ENCODE data around the gene DEAF1. TPM values are rescaled to one million over a fixed set of nuclear protein-coding genes. Genes with fewer than 3 reads are reported as not detected.

Gene DEAF1, protein sequence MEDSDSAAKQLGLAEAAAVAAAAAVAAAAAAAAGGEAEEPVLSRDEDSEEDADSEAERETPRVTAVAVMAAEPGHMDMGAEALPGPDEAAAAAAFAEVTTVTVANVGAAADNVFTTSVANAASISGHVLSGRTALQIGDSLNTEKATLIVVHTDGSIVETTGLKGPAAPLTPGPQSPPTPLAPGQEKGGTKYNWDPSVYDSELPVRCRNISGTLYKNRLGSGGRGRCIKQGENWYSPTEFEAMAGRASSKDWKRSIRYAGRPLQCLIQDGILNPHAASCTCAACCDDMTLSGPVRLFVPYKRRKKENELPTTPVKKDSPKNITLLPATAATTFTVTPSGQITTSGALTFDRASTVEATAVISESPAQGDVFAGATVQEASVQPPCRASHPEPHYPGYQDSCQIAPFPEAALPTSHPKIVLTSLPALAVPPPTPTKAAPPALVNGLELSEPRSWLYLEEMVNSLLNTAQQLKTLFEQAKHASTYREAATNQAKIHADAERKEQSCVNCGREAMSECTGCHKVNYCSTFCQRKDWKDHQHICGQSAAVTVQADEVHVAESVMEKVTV
- 16.0 and 25.5 TPM in 2 replicates for total RNA-seq

DNA sequence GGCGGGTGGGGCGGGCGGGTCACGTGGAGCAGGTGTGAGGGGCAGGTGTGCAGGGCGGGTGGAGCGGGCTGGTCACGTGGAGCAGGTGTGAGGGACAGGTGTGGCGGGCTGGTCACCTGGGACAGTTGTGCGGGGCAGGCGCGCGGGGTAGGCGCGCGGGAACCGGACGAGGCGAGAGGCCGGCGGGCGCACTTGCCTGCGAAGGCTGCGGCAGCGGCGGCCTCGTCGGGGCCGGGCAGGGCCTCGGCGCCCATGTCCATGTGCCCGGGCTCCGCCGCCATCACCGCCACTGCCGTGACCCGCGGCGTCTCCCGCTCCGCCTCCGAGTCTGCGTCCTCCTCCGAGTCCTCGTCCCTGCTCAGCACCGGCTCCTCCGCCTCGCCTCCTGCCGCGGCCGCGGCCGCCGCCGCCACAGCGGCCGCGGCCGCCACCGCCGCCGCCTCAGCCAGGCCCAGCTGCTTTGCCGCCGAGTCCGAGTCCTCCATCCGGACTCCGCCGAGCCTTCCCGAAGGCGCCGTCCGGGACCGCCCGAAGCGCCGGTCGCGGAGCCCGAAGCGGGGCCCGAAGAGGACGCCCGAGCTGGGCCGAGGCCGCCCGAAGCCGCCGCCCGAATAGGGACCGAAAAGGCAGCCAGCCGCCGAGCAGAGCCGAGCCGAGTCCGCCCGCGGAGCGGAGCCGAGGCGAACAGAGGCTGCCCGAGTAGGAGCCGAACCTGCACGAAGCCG, at the start of gene DEAF1:
DEAF1 (minus strand) TSS at position 660 of the 725 bp plus-strand sequence; CDS start at position 485, 175 bp downstream.

DNA sequence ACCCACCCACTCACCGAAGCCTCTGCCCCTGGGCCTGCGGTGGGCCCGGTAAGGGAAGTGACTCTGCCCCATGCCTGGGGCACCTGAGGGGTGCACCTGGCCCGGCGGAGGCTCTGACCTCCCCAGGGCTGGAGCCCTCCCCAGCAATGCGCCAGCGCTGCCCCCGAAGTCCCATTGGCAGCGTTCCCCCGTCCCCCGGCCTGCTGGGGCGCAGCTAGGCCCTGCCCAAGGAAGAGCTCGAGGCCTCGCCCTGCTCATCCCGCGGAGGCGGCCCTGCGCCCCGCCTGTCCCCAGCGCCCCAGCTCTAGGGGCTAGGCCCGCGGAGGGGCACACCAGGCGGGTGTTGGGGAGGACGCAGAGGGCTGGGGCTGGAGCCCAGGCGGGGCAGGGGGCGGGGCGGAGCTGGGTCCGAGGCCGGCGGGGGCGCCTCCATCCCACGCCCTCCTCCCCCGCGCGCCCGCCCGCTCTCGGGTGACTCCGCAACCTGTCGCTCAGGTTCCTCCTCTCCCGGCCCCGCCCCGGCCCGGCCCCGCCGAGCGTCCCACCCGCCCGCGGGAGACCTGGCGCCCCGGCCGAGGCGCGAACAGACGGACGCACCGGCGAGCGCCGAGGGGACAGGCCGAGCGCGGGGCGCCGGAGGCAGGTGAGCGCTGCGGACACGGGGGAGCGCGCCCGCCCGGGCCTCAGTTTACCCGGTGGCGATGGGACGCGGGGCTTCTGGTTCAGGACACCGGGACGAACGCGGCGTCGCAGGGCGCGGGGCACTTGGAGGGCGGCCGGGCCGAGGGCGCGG, 10.8 kb upstream of the DEAF1 start, which contains the start of gene EPS8L2:
EPS8L2 (plus strand) TSS at position 586 of the 793 bp plus-strand sequence. CDS start 3,177 bp downstream, outside the sequence.

DNA sequence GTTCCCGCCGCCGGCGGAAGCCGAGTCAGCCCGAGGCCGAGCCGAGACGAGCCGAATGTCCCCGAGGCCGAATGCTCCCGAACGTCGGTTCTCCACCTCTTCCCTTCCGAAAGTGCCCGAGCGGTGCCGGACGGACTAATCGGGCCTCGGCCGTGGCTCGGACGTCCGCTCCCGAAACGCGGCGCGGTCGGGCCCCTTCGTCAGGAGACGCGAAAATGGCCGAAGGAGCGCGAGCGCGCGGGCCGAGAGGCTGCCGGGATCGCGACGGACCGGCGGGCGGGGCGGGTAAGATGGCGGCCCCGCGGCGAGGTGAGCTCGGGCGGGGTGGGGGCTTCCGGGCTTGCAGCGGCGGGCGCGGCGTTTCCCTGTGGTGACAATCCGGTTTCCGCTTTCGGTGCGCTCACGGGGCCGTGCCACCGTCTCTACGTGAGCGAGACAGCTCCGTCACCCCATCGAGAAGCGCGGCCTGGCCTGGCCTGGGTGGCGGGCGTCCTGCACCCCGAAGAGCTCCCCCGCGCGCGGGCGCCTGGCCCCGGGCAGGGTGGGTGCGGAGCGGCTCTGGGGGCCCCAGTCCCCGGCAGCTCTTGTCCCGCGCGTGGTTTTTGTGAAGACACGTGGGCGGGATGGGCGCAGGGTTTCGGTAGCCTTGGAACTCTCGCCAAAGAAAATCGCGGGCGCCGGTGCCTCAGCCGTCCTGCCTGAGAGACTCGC, 671 bp upstream of the DEAF1 start, which contains the start of gene TMEM80:
TMEM80 (plus strand) TSS at position 279 of the 711 bp plus-strand sequence; CDS start at position 291, 12 bp downstream.

DNA sequence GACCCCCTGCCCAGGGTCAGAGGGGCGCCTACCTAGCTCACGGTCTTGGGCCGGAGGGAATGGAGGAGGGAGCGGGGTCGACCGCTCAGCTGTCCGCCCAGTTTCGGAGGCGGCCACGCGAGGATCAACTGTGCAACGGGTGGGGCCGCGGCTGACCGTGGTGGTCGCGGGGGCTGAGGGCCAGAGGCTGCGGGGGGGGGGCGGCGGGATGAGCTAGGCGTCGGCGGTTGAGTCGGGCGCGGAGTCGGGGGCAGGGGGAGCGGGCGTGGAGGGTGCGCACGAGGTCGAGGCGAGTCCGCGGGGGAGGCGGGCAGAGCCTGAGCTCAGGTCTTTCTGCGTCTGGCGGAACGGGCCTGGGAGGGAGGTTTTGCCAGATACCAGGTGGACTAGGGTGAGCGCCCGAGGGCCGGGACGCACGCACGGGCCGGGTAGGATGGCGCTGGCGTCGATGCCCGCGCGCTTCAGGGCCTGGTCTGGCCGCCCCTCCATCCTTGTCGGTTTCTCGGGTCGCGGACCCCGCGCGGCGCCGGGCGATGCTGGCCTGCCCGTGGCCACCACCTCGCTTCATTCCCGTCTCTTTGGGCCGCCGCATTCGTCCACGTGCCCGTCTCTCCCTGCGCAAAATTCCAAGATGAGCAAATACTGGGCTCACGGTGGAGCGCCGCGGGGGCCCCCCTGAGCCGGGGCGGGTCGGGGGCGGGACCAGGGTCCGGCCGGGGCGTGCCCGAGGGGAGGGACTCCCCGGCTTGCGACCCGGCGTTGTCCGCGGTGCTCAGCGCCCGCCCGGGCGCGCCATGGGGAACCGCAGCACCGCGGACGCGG, 58.3 kb downstream of the DEAF1 start, which contains the start of gene DRD4:
DRD4 (plus strand) TSS at position 759 of the 822 bp plus-strand sequence; CDS start at position 795, 36 bp downstream.

DNA sequence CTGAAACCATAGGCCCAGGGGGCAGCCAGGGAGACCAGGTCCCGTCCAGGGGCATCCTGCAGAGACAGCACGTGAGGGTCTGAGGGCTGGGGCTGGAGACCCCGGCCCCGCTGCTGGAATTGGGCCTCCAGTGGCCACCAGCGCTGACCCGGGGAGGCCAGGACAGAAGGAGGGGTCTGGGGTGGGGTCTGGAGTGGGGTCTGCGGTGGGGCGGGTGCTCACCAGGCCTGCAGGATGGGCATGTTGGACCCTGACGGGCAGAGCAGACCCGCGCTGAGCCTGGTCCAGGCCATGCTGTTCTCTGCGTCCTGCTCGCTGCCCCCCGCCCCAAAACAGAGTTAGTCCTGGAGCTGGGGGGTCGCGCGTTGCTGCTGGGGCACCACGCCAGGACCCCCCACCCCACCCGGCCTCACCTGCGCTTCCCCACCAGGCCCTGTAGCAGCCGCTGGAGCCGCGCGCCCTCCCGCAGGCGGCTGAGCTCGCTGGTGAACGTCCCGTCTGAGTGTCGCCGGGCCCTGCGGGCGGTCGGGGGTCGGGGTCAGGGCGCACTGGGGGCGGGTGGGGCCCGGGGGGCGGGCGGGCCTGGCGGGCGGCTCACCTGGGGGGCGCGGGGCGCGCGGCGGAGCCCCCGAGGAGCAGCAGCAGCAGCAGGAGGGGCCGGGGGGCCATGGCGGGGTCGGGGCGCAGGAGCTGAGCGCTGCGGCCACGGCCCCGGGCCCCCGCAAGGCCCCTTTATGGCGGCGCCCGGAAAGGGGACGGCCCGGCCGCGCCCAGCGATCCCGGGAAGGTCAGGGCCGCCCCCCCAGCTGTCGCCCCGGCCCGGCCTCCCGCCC, 68.3 kb downstream of the DEAF1 start, which contains the start of gene SCT:
SCT (minus strand) TSS at position 707 of the 833 bp plus-strand sequence; CDS start at position 669, 38 bp downstream.

DNA sequence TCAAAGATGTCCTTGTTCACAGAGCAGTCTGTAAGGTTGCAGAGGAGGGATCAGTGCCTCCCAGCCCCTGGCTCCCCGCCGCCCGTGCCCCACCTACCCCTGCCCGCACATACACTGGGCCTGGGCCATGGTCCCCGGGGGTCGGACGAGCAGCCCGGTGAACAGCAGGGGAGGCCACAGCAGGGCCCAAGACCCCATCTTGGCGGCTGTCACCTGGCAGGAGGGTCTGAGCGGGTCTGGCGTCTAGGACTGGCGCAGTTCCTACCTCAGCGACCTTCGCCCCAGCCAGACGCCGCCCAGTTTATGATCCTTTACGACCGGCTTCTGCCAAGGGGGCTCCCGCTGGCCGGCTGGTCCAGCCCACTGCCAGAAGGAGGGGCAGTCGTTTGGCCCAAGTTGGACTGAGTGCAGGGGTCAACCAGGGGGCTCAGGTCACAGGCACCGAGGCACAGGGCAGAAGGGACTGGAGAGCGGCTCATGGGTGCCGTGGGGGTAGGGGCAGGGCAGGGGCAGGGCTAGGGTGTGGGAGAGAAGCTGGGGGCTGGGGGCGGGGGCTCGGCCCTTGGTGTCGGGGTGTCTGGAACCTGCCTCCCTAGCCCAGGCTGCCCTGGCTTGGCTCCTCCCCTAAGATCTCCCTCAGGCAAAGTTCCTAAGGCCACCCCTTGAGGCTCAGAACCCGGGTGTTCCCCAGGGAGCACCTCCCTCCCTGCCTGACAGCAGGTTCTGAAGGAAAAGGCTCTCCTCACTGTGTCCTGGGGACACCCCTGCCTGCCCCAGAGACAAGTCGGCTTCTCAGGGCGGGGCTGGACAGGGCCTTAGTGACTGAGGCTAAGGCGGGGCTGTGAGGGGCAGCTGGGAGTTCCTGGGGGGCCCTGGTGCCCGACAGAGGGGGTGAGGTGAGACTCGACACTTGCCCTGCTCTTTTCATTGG, 70.1 kb downstream of the DEAF1 start, which contains the start of gene CDHR5:
CDHR5 (minus strand) TSS at position 251 of the 931 bp plus-strand sequence; CDS start at position 198, 53 bp downstream.

DNA sequence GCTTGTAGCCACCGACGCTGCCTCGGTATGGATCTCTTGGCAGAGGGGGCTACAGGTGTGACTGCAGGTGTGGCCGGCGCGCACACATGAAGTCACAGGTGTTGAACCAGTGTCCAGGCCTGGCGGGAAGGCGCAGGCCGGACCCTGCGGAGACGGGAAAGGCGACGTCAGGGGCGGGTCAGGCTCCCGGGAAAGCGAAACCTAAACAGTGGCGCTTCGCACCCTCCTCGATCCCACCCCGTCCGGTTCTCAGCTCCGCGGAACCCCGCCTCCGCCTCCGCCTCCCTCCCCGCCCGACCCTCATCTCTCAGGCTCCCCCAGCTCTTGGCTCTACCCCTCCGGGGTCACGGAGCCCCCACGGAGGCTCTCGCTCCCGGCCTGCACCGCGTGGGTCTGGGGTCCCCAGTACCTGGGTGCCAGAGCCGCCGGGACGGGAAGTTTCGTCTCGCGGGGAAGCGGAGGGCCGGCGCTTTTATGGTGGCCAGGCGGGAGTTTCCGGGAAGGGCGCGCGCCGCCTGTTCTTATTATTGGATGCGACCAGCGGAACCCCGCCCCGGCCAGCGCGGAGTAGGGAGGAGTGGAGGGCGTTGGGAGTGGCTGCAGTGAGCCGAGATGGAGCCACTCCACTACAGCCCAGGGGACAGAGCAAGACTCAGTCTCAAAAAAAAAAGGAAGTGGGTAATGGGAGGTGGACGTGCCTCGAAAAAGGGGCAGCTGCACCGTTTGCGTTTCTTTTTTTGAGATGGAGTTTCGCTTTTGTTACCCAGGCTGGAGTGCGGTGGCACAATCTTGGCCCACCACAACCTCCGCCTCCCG, 79.3 kb downstream of the DEAF1 start, which contains the start of gene IRF7:
IRF7 (minus strand) TSS at position 447 of the 816 bp plus-strand sequence. CDS start 586 bp downstream, outside the sequence.

Other genes starting within 250 kb of the DEAF1 start
- gene PTDSS2, start 244.9 kb downstream of the DEAF1 start, total RNA-seq: 38.2 and 52.8 TPM in 2 replicates
- gene RNH1, start 188.0 kb downstream of the DEAF1 start, total RNA-seq: 322 and 445 TPM in 2 replicates
- 116 and 135 TPM in 2 replicates for gene HRAS, start 159.6 kb downstream of the DEAF1 start, total RNA-seq
- under 0.01 and 0.34 TPM in 2 replicates for gene LRRC56, start 157.7 kb downstream of the DEAF1 start, total RNA-seq
- gene LMNTD2, start 134.5 kb downstream of the DEAF1 start, total RNA-seq: 0.23 and 3.0 TPM in 2 replicates
- gene RASSF7, start 134.3 kb downstream of the DEAF1 start, total RNA-seq: 47.2 and 60.8 TPM in 2 replicates
- gene PHRF1, start 118.8 kb downstream of the DEAF1 start, total RNA-seq: 13.8 and 21.4 TPM in 2 replicates
- 8.0 and 15.8 TPM in 2 replicates for gene IRF7, start 79.3 kb downstream of the DEAF1 start, total RNA-seq
- not detected in 2 replicates for gene CDHR5, start 70.3 kb downstream of the DEAF1 start, total RNA-seq
- gene SCT, start 68.0 kb downstream of the DEAF1 start, total RNA-seq: not detected in 2 replicates
- gene DRD4, start 58.0 kb downstream of the DEAF1 start, total RNA-seq: not detected in 2 replicates
- 23.7 and 40.1 TPM in 2 replicates for gene TMEM80, start 594 bp upstream of the DEAF1 start, total RNA-seq
- 92.0 and 124 TPM in 2 replicates for gene EPS8L2, start 11.0 kb upstream of the DEAF1 start, total RNA-seq
- gene TALDO1, start 52.2 kb upstream of the DEAF1 start, total RNA-seq: 212 and 214 TPM in 2 replicates
- gene GATD1, start 82.3 kb upstream of the DEAF1 start, total RNA-seq: 23.1 and 25.0 TPM in 2 replicates
- not detected in 2 replicates for gene CEND1, start 94.9 kb upstream of the DEAF1 start, total RNA-seq
- gene SLC25A22, start 103.1 kb upstream of the DEAF1 start, total RNA-seq: 19.0 and 21.6 TPM in 2 replicates
- 10.0 and 16.2 TPM in 2 replicates for gene PIDD1, start 110.0 kb upstream of the DEAF1 start, total RNA-seq
- 674 and 1,062 TPM in 2 replicates for gene RPLP2, start 114.7 kb upstream of the DEAF1 start, total RNA-seq
- gene PNPLA2, start 123.7 kb upstream of the DEAF1 start, total RNA-seq: 7.1 and 11.9 TPM in 2 replicates
- gene CRACR2B, start 132.7 kb upstream of the DEAF1 start, total RNA-seq: 0.68 and 1.0 TPM in 2 replicates
- 490 and 530 TPM in 2 replicates for gene CD151, start 137.7 kb upstream of the DEAF1 start, total RNA-seq
- gene POLR2L, start 147.3 kb upstream of the DEAF1 start, total RNA-seq: 124 and 148 TPM in 2 replicates
- gene TSPAN4, start 147.6 kb upstream of the DEAF1 start, total RNA-seq: 173 and 207 TPM in 2 replicates
- gene CHID1, start 215.6 kb upstream of the DEAF1 start, total RNA-seq: 70.0 and 75.8 TPM in 2 replicates
- gene AP2A2, start 230.6 kb upstream of the DEAF1 start, total RNA-seq: 35.6 and 56.2 TPM in 2 replicates